Measurements from ENCODE around the gene MBD3L5. TPM values are rescaled to one million over a fixed set of nuclear protein-coding genes. Genes with fewer than 3 reads are reported as not detected.
"Not testable (repeated sequence)": the region's sequence is repeated elsewhere in the genome, so short reads cannot be mapped to it uniquely, and the experiment has no call there.

Gene MBD3L5
- total and polyA plus RNA-seq, 4 experiments from 2014 or later = not detected

DNA sequence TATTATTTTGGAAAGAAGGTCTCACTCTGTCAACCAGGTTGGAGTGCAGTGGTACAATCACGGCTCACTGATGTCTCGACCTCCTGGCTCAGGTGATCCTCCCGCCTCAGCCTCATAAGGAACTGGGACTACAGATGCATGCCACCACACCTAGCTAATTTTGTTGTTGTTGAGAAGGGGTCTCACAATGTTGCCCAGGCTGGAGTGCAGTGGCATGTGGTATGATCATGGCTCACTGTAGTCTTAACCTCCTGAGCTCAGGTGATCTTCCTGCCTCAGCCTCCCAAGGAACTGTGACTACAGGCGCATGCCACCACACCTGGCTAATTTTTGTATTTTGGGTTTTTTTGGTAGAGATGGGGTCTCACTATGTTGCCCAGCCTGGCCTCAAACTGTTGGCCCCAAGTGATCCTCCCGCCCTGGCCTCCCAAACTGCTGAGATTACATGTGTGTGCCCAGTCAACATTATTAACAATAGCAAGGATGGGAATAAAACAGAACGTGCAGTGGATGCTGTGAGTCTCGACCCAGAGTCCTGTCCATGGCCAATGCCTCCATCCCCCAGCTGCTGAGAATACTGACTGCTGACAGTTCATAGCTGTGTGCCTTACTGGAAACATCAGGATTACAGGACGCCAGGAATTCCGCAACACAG is 33.5 kb downstream of the MBD3L5 start:
- Histone ChIP-seq H3K9me3 (ENCODE audit: control insufficient read depth in 1 of 2, low read length in 2 of 2) (no peaks in the 10 kb centered on the region), H3K27me3 (ENCODE audit: insufficient read depth, low read length) (no peaks in the 10 kb centered on the region), H3K27ac (ENCODE audit: low read depth, low read length) (no peak overlapping the region), H3K4me1 (ENCODE audit: insufficient read depth, low read length) (peaks cover 4% of the 10 kb centered on the region), H3K36me3 (ENCODE audit: insufficient read depth, low read length) (no peaks in the 10 kb centered on the region), H3K4me3 (ENCODE audit: low read length in 2 of 2) (no peak overlapping the region)
- Mint-ChIP-seq H3K36me3 (no peaks in the 10 kb centered on the region), H3K9me3 (peaks cover 0 to under 1% (median 0%) of the 10 kb centered on the region in 8 donors), H3K27me3 (no peaks in the 10 kb centered on the region), H3K4me1 (peaks cover 2 to 5% (median 3%) of the 10 kb centered on the region in 4 donors), H3K4me3 (no peak overlapping the region), H3K27ac (peak overlapping the region in 2 of 7 donors; percentile 8 to 59)
- ChIA-PET POLR2A (ENCODE audit: partially characterized antibody) (interaction anchor here (0.6 kb wide), 1 partner anchor 565 kb away, joined by 3 read pairs; the partner anchor contains the start of genes PET100 and XAB2), CTCF (ENCODE audit: partially characterized antibody) (no interaction called here)
- DNase-seq = no peak
- intact Hi-C loops (cut with micrococcal nuclease) = no loop called here

DNA sequence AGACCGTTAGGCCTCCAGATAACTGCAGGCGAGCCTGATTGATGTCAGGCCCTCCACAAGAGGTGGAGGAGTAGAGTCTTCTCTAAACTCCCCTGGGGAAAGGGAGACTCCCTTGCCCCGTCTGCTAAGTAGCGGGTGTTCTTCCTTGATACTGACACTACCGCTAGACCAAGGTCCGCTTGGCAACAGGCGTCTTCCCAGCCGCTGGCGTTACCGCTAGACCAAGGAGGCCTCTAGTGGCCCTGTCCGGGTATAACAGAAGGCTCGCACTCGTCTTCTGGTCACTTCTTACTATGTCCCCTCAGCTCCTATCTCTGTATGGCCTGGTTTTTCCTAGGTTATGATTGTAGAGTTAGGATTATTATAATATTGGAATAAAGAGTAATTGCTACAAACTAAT is 36.7 kb downstream of the MBD3L5 start:
- H3K9me3 ChIP-seq (ENCODE audit: control insufficient read depth in 1 of 2, low read length in 2 of 2); POLR2A ChIA-PET (ENCODE audit: partially characterized antibody); H3K9me3 Mint-ChIP-seq; H3K27ac ChIP-seq (ENCODE audit: low read depth, low read length); H3K4me3 ChIP-seq (ENCODE audit: low read length in 2 of 2); H3K27me3 Mint-ChIP-seq; DNase-seq; H3K27me3 ChIP-seq (ENCODE audit: insufficient read depth, low read length); CTCF ChIA-PET (ENCODE audit: partially characterized antibody); H3K4me3 Mint-ChIP-seq; intact Hi-C loops (cut with micrococcal nuclease); H3K36me3 ChIP-seq (ENCODE audit: insufficient read depth, low read length): not testable (repeated sequence)
- peaks cover 21% of the 10 kb centered on the region for H3K4me1 ChIP-seq (ENCODE audit: insufficient read depth, low read length)
- H3K36me3 Mint-ChIP-seq = peaks cover 8 to 12% of the 10 kb centered on the region in 2 donors
- H3K4me1 Mint-ChIP-seq = peaks cover 5 to 29% (median 11%) of the 10 kb centered on the region in 4 donors
- peak overlapping the region in 1 of 7 donors; percentile 60 for H3K27ac Mint-ChIP-seq

DNA sequence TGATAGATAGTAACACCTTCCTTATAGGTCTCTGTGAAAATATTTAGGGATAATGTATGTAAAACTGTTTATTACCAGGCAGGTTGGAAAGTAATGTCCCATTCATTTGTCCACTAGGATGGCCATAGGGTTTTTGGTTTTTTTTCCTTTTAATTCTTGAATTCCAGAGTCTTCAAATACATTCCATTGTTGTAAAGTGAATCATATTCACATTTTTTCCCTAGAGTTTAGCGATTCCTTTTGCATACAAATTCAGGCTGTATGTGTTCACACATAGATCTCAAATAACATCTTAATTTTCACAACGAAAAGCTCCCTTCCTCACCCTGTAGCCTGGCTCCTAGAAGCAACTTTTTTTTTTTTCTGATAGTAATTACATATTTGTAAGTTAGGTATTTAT is 37.3 kb downstream of the MBD3L5 start:
- CTCF ChIA-PET (ENCODE audit: partially characterized antibody) = interaction anchor here (1.3 kb wide), 1 partner anchor 501 kb away, joined by 4 read pairs; no protein-coding TSS in a partner anchor
- H3K36me3 Mint-ChIP-seq = peaks cover 14 to 18% of the 10 kb centered on the region in 2 donors
- no peak for DNase-seq
- Histone ChIP-seq H3K4me3 (ENCODE audit: low read length in 2 of 2) (no peak overlapping the region), H3K27me3 (ENCODE audit: insufficient read depth, low read length) (no peaks in the 10 kb centered on the region), H3K36me3 (ENCODE audit: insufficient read depth, low read length) (peaks cover 11% of the 10 kb centered on the region), H3K27ac (ENCODE audit: low read depth, low read length) (no peak overlapping the region), H3K4me1 (ENCODE audit: insufficient read depth, low read length) (peaks cover 21% of the 10 kb centered on the region), H3K9me3 (ENCODE audit: control insufficient read depth in 1 of 2, low read length in 2 of 2) (no peaks in the 10 kb centered on the region)
- no peak overlapping the region for H3K27ac Mint-ChIP-seq
- H3K9me3 Mint-ChIP-seq = peaks cover 0 to 2% (median 0%) of the 10 kb centered on the region in 8 donors
- POLR2A ChIA-PET (ENCODE audit: partially characterized antibody) = interaction anchor here (4.7 kb wide), 1 partner anchor 32 kb away, joined by 31 read pairs; no protein-coding TSS in a partner anchor
- peaks cover 10 to 35% (median 17%) of the 10 kb centered on the region in 4 donors for H3K4me1 Mint-ChIP-seq
- no peaks in the 10 kb centered on the region for H3K27me3 Mint-ChIP-seq
- H3K4me3 Mint-ChIP-seq = no peak overlapping the region
- intact Hi-C loops (cut with micrococcal nuclease) = no loop called here

DNA sequence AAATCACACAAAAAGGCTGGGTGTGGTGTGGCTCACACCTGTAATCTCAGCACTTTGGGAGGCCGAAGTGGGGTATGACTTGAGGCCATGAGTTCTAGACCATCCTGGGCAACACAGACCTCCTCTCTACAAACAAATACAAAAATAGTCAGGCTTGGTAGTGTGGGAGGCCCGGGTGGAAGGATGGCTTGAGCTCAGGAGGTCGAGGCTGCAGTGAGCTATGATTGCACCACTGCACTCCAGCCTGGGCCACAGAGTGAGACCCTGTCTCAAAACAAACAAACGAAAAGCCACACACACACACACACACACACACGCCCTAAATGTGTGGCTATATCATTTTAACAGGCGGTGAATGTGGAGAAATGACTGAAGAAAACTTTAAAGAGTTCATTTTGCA is 38.2 kb downstream of the MBD3L5 start:
- Histone ChIP-seq H3K9me3 (ENCODE audit: control insufficient read depth in 1 of 2, low read length in 2 of 2) (no peaks in the 10 kb centered on the region), H3K27me3 (ENCODE audit: insufficient read depth, low read length) (no peaks in the 10 kb centered on the region), H3K4me1 (ENCODE audit: insufficient read depth, low read length) (peaks cover 21% of the 10 kb centered on the region), H3K36me3 (ENCODE audit: insufficient read depth, low read length) (peaks cover 18% of the 10 kb centered on the region), H3K4me3 (ENCODE audit: low read length in 2 of 2) (no peak overlapping the region), H3K27ac (ENCODE audit: low read depth, low read length) (peak overlapping the region; percentile 74)
- H3K36me3 Mint-ChIP-seq = peaks cover 19 to 23% of the 10 kb centered on the region in 2 donors
- ChIA-PET CTCF (ENCODE audit: partially characterized antibody) (interaction anchor here (0.5 to 3.3 kb wide), 6 partner anchors 33 to 500 kb away, joined by 3 to 12 read pairs (median 4); no protein-coding TSS in a partner anchor), POLR2A (ENCODE audit: partially characterized antibody) (interaction anchor here (0.9 to 4.7 kb wide), 22 partner anchors 9 to 852 kb away, joined by 3 to 33 read pairs (median 6); partner anchors contain the start of genes ALKBH7, ARHGEF18, KHSRP and MAP2K7)
- peak overlapping the region; percentile 92 to 99 (median 96) for H3K4me3 Mint-ChIP-seq
- peaks cover 0 to 2% (median 0%) of the 10 kb centered on the region in 8 donors for H3K9me3 Mint-ChIP-seq
- peaks cover 10 to 36% (median 18%) of the 10 kb centered on the region in 4 donors for H3K4me1 Mint-ChIP-seq
- DNase-seq = no peak
- intact Hi-C loops (cut with micrococcal nuclease) = no loop called here
- H3K27me3 Mint-ChIP-seq = no peaks in the 10 kb centered on the region
- peak overlapping the region; percentile 89 to 98 (median 95) for H3K27ac Mint-ChIP-seq

DNA sequence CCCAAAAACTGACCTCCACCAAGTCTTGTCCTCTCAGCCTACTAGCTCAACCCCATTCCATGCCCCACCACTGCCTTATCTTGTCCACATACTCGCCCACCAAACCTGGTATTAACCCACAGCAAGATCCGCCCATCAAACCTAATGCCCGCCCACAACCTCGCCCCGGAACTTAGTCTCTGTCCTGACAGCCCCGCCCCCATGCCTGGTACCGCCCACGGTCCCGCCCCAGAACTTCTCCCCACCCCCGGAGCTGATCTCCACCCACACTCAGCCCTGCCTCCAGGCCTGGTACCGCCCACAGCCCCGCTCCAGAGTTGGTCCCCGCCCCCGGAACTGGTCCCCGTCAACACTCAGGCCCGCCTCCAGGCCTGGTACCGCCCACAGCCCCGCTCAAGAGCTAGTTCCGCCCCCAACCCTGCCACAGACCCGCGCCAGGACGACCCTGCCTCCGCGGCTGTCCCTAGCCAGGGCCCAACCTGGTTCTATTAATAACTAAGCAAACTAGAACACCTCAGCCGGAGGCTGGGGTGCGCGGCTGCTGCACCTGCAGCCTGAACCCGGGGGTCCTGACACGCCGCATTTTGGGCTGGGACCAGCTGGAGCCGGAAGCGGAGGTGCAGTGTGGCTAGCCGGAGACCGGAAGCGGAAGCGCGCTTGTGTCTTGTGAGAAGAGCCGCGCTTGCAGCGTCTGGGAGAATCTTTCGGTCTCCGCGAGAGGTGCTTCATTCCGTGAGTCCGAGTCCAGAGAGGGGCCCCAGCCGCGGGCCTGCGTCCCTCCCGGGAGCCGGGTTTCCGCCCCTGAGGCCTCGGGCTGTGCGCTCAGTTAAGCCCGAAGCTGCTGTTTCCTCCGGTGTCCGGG is 38.9 kb downstream of the MBD3L5 start, which contains the start of gene ZNF557:
Gene ZNF557 (plus strand): TSS at position 662 of the 862 bp plus-strand sequence. CDS start 5,372 bp downstream, outside the sequence.
- H3K4me1 ChIP-seq (ENCODE audit: insufficient read depth, low read length) = peaks cover 21% of the 10 kb centered on the region
- Mint-ChIP-seq H3K27ac (peak within 1 kb of the TSS; percentile 89 to 98 (median 95)), H3K9me3 (peaks cover 0 to 3% (median under 1%) of the 10 kb centered on the region in 8 donors), H3K27me3 (no peaks in the 10 kb centered on the region), H3K4me3 (peak within 1 kb of the TSS; percentile 92 to 99 (median 96)), H3K4me1 (peaks cover 11 to 36% (median 18%) of the 10 kb centered on the region in 4 donors), H3K36me3 (peaks cover 26 to 27% of the 10 kb centered on the region in 2 donors)
- H3K9me3 ChIP-seq (ENCODE audit: control insufficient read depth in 1 of 2, low read length in 2 of 2) = no peaks in the 10 kb centered on the region
- H3K36me3 ChIP-seq (ENCODE audit: insufficient read depth, low read length) = peaks cover 21% of the 10 kb centered on the region
- peak within 1 kb of the TSS; percentile 74 for H3K27ac ChIP-seq (ENCODE audit: low read depth, low read length)
- peak within 1 kb of the TSS; percentile 92 to 96 for H3K4me3 ChIP-seq (ENCODE audit: low read length in 2 of 2)
- ChIA-PET CTCF (ENCODE audit: partially characterized antibody) (interaction anchor here (0.5 to 3.3 kb wide), 7 partner anchors 30 to 499 kb away, joined by 3 to 12 read pairs (median 4); no protein-coding TSS in a partner anchor), POLR2A (ENCODE audit: partially characterized antibody) (interaction anchor here (0.5 to 4.7 kb wide), 28 partner anchors 9 to 851 kb away, joined by 3 to 33 read pairs (median 4); partner anchors contain the start of genes ALKBH7, ARHGEF18, KHSRP and MAP2K7)
- no peaks in the 10 kb centered on the region for H3K27me3 ChIP-seq (ENCODE audit: insufficient read depth, low read length)
- intact Hi-C loops (cut with micrococcal nuclease) = loop anchor here (1.0 kb wide), 1 partner anchor 30 kb away; no protein-coding TSS in a partner anchor
- DNase-seq = peak; percentile 99 to 100 (median 99)

DNA sequence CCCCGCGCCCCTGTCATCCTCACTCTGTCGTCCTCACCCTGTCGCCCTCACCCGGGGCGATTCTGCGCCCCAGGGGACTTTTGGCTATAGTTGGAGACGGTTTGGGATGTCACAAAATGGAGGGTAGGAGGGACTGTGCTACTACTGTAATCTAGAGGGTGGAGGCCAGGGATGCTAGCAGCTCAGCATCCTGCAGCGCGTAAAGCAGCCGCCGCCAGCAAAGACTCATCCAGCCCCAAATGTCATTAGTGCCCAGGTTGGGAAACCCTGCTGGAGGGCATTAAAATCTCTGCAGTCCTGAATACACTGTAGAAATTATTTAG is 39.5 kb downstream of the MBD3L5 start:
- Mint-ChIP-seq H3K4me3 (peak overlapping the region; percentile 92 to 99 (median 96)), H3K27ac (peak overlapping the region; percentile 89 to 98 (median 95)), H3K9me3 (peaks cover 0 to 6% (median under 1%) of the 10 kb centered on the region in 8 donors), H3K27me3 (no peaks in the 10 kb centered on the region), H3K4me1 (peaks cover 13 to 36% (median 19%) of the 10 kb centered on the region in 4 donors), H3K36me3 (peaks cover 30% of the 10 kb centered on the region in 2 donors)
- peak overlapping the region; percentile 74 for H3K27ac ChIP-seq (ENCODE audit: low read depth, low read length)
- CTCF ChIA-PET (ENCODE audit: partially characterized antibody) = interaction anchor here (1.1 to 3.3 kb wide), 4 partner anchors 29 to 207 kb away, joined by 3 to 12 read pairs (median 5); no protein-coding TSS in a partner anchor
- POLR2A ChIA-PET (ENCODE audit: partially characterized antibody) = interaction anchor here (0.5 to 4.7 kb wide), 21 partner anchors 8 to 851 kb away, joined by 3 to 33 read pairs (median 5); partner anchors contain the start of genes ARHGEF18, KHSRP, PCP2 and PET100
- intact Hi-C loops (cut with micrococcal nuclease) = loop anchor here (1.0 kb wide), 1 partner anchor 29 kb away; no protein-coding TSS in a partner anchor
- H3K27me3 ChIP-seq (ENCODE audit: insufficient read depth, low read length) = no peaks in the 10 kb centered on the region
- peaks cover 21% of the 10 kb centered on the region for H3K4me1 ChIP-seq (ENCODE audit: insufficient read depth, low read length)
- peak overlapping the region; percentile 92 to 96 for H3K4me3 ChIP-seq (ENCODE audit: low read length in 2 of 2)
- no peaks in the 10 kb centered on the region for H3K9me3 ChIP-seq (ENCODE audit: control insufficient read depth in 1 of 2, low read length in 2 of 2)
- peaks cover 27% of the 10 kb centered on the region for H3K36me3 ChIP-seq (ENCODE audit: insufficient read depth, low read length)
- DNase-seq = no peak
